ENCODE measurements around the gene PDE4D. TPM values are rescaled to one million over a fixed set of nuclear protein-coding genes. Genes with fewer than 3 reads are reported as not detected.

The PDE4D gene
- total RNA-seq, 1 donor from 2014 or later, result 7.6 TPM

GRCh38 chr5:59535561-59535960 lies 358.0 kb downstream of the PDE4D start:
- no peaks in the 10 kb centered on the region for H3K36me3 Mint-ChIP-seq (ENCODE audit: insufficient read depth)
- H3K4me1 Mint-ChIP-seq (ENCODE audit: low read depth), result peaks cover 1% of the 10 kb centered on the region
- H3K9me3 Mint-ChIP-seq (ENCODE audit: low read depth), result no peaks in the 10 kb centered on the region

GRCh38 chr5:59533730-59534108 lies 359.8 kb downstream of the PDE4D start:
- H3K27ac Mint-ChIP-seq, result no peak overlapping the region
- no peak overlapping the region for H3K4me3 Mint-ChIP-seq (ENCODE audit: low read depth)
- no peaks in the 10 kb centered on the region for H3K36me3 Mint-ChIP-seq (ENCODE audit: insufficient read depth)
- H3K4me1 Mint-ChIP-seq (ENCODE audit: low read depth), result peaks cover 2% of the 10 kb centered on the region
- TF ChIP-seq CTCF (IDR thresholded peaks at IDR 0.05; ENCODE audit: unreplicated experiment), result no peak
- DNase-seq (ENCODE audit: low spot score, unreplicated experiment), result no peak
- no peaks in the 10 kb centered on the region for H3K27me3 Mint-ChIP-seq
- H3K9me3 Mint-ChIP-seq (ENCODE audit: low read depth), result no peaks in the 10 kb centered on the region

More at GRCh38 chr5:59535561-59535960, 358.0 kb downstream of the PDE4D start:
- TF ChIP-seq CTCF (IDR thresholded peaks at IDR 0.05; ENCODE audit: unreplicated experiment), result no peak
- Mint-ChIP-seq H3K27me3 (no peaks in the 10 kb centered on the region), H3K27ac (no peak overlapping the region), H3K4me3 (ENCODE audit: low read depth) (no peak overlapping the region)
- no peak for DNase-seq (ENCODE audit: low spot score, unreplicated experiment)

GRCh38 chr5:59532979-59533729 lies 360.4 kb downstream of the PDE4D start:
- Mint-ChIP-seq H3K36me3 (ENCODE audit: insufficient read depth) (no peaks in the 10 kb centered on the region), H3K27me3 (no peaks in the 10 kb centered on the region), H3K9me3 (ENCODE audit: low read depth) (no peaks in the 10 kb centered on the region), H3K4me3 (ENCODE audit: low read depth) (no peak overlapping the region), H3K27ac (no peak overlapping the region), H3K4me1 (ENCODE audit: low read depth) (peaks cover 8% of the 10 kb centered on the region)
- no peak for DNase-seq (ENCODE audit: low spot score, unreplicated experiment)
- no peak for TF ChIP-seq CTCF (IDR thresholded peaks at IDR 0.05; ENCODE audit: unreplicated experiment)

GRCh38 chr5:59529239-59529638 lies 364.3 kb downstream of the PDE4D start:
- H3K4me1 Mint-ChIP-seq (ENCODE audit: low read depth), result peaks cover 15% of the 10 kb centered on the region
- DNase-seq (ENCODE audit: low spot score, unreplicated experiment), result no peak
- no peak overlapping the region for H3K27ac Mint-ChIP-seq
- H3K27me3 Mint-ChIP-seq, result no peaks in the 10 kb centered on the region
- H3K9me3 Mint-ChIP-seq (ENCODE audit: low read depth), result peaks cover 1% of the 10 kb centered on the region
- TF ChIP-seq CTCF (IDR thresholded peaks at IDR 0.05; ENCODE audit: unreplicated experiment), result no peak
- H3K4me3 Mint-ChIP-seq (ENCODE audit: low read depth), result no peak overlapping the region
- peaks cover 1% of the 10 kb centered on the region for H3K36me3 Mint-ChIP-seq (ENCODE audit: insufficient read depth)

GRCh38 chr5:59528202-59528862 lies 365.2 kb downstream of the PDE4D start:
- peaks cover 8% of the 10 kb centered on the region for H3K9me3 Mint-ChIP-seq (ENCODE audit: low read depth)
- H3K27ac Mint-ChIP-seq, result no peak overlapping the region
- no peak for DNase-seq (ENCODE audit: low spot score, unreplicated experiment)
- H3K4me1 Mint-ChIP-seq (ENCODE audit: low read depth), result peaks cover 15% of the 10 kb centered on the region
- no peak overlapping the region for H3K4me3 Mint-ChIP-seq (ENCODE audit: low read depth)
- H3K27me3 Mint-ChIP-seq, result no peaks in the 10 kb centered on the region
- TF ChIP-seq CTCF (IDR thresholded peaks at IDR 0.05; ENCODE audit: unreplicated experiment), result no peak
- peaks cover 3% of the 10 kb centered on the region for H3K36me3 Mint-ChIP-seq (ENCODE audit: insufficient read depth)

Measured in progenitor cell of endocrine pancreas (in vitro differentiated cells).